ENCODE results near the gene CNGA3.
"Not testable (repeated sequence)": the region's sequence is repeated elsewhere in the genome, so short reads cannot be mapped to it uniquely, and the experiment has no call there.

The CNGA3 gene

DNA sequence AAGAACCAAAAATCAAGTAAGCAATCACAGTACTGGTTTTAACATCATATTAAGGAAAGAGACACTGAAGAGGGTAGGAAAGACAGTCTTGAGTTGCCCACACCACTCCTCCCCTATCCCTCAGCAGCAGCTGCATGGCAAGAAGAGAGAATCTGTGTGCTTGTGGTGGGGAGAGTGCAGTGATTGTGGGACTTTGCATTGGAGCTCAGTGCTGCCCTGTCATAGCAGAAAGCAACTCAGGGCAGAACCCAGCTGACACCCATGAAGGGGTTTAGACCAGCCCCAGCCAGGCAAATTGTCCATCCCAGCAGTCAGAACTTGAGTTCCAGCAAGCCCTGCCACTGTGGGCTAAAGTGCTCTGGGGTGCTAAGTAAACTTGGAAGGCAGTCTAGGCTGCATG is 57.6 kb downstream of the CNGA3 start:
- DNase-seq (ENCODE audit: low spot score) = no peak

- peak; percentile 60 for DNase-seq (ENCODE audit: low spot score)
Measured at GRCh38 chr2:98404556-98405250, 58.4 kb downstream of the CNGA3 start.

DNA sequence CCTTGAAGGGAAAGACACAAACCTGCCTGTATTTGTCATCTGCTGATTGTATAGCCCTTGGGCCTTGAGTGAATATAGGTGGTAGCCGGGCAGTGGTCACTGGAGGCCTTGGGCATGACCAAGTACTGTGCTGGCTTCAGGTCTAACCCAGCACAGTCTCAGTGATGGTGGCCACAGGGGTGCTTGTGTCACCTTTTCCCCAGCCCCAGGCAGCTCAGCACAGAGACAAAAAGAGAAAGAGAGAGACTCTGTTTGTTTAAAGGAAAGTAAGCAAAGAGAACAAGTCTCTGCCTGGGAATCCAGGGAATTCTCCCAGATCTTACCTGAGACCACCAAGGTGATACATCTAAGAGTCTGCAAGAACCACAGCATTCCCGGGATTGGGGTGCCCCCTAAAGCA is 59.0 kb downstream of the CNGA3 start:
- no peak for DNase-seq (ENCODE audit: low spot score)

GRCh38 chr2:98408155-98408554 is 61.9 kb downstream of the CNGA3 start:
- DNase-seq (ENCODE audit: low spot score) = no peak

GRCh38 chr2:98412751-98413458 is 66.6 kb downstream of the CNGA3 start:
- peak; percentile 65 for DNase-seq (ENCODE audit: low spot score)

- DNase-seq (ENCODE audit: low spot score) = not testable (repeated sequence)
Measured at GRCh38 chr2:98414246-98414645, 68.0 kb downstream of the CNGA3 start.

- DNase-seq (ENCODE audit: low spot score) = not testable (repeated sequence)
Measured at GRCh38 chr2:98415719-98416248, 69.5 kb downstream of the CNGA3 start.

DNA sequence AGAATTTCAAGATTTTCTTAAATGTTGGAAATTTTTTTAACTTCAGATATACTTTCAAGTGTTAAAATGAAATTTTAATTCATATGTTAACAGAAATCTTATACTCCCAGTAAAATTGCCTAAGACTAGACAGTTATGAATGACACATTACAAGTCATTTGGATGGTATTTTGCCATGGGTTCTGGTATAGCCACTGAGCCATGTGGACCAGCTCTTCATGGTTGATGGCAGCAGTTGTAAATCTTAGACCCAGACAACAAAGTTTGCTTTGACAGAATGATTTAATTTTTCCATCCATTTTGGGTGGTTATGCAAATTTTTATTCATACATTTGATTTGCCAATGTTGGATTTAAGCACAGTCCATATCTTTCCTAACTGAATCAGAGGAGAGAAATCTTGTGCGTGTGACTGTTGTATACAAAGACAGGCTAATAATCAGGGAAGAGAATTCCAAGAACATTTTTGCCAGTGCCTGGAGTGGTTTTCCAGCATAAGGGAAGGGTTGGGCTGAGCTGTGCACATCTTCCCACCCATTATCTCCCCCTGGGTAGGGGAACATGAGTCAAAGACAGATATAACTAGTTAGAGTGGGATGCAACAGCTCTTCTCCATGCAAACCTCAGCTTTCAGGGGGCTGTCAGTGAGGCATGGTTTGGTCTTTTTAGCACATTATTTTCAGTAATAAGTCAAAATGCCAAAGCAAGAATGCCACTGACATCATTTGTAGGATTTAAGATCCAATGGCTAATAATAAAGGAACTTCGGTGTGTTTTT is 70.3 kb downstream of the CNGA3 start:
- DNase-seq (ENCODE audit: low spot score) = no peak

- DNase-seq (ENCODE audit: low spot score) = no peak
Measured at GRCh38 chr2:98419544-98419943, 73.3 kb downstream of the CNGA3 start.

DNA sequence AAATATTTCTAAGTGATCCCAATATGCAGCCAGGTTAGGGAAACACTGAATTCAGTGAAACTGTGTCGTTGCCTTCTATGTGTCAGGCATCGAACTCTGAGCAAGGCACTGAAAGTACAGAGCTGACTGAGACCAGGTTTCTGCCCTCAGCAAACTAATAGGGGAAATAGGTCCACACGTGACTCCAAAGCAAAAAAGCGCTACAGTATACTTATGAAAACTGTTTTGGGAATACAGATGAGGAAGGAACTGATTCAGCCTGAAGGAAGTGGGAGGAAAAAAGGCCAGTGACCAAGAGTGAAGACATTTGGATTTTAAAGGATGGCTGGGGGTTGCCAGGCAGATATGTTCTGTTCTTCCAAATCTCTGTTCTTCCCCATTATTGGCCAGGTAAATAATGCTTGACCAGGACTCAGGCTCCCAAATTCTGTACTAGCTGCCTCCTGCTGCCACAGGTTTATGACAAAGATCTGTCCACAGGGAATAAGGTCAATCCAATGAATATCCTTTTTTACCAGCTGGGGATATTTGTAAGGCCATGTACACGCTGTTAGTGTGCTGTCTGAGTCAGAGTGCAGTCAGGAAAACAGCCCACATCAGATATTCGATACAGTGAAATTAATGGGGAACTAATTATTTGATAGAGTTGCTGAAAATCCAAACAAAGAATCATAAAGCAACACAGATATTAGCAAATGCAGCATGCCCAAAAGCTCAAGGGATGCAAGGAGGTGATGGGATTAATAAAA is 73.9 kb downstream of the CNGA3 start:
- no peak for DNase-seq (ENCODE audit: low spot score)

DNA sequence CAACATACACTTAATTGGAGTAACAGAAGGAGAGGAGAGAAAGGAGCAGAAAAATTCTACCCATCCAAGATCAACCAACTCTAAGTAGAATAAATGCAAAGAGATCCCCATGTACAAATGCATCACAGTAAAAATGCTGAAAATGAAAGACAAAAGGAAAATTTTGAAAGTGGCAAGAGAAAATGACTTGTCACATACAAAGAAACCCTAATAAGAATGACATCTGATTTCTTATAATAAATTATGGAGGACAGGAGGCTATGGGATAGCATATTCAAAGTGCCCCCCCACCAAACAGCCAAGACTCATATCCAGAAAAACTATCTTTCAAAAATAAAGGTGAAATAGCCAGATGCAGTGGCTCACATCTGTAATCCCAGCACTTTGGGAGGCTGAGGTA is 76.2 kb downstream of the CNGA3 start:
- no peak for DNase-seq (ENCODE audit: low spot score)

GRCh38 chr2:98426771-98427170 is 80.5 kb downstream of the CNGA3 start:
- DNase-seq (ENCODE audit: low spot score) = no peak

DNA sequence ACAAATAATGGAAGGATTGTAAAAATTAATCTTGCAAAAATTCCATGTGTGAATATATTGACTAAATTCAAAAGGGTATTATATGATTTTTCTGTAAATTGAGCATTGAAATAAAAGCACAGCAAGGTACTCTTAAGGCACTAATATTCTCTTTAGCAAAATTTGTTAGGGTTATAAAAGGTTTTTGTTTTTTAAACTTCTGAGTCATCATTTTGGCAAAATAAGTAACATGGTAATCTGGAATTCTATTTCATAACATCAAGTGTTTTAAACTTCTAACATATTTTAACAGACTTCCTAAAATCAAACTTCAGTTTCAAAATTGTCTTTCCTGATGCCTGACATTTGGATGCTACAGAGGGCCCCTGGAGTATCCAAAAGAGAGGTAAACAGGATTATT is 85.9 kb downstream of the CNGA3 start:
- no peak for DNase-seq (ENCODE audit: low spot score)

DNA sequence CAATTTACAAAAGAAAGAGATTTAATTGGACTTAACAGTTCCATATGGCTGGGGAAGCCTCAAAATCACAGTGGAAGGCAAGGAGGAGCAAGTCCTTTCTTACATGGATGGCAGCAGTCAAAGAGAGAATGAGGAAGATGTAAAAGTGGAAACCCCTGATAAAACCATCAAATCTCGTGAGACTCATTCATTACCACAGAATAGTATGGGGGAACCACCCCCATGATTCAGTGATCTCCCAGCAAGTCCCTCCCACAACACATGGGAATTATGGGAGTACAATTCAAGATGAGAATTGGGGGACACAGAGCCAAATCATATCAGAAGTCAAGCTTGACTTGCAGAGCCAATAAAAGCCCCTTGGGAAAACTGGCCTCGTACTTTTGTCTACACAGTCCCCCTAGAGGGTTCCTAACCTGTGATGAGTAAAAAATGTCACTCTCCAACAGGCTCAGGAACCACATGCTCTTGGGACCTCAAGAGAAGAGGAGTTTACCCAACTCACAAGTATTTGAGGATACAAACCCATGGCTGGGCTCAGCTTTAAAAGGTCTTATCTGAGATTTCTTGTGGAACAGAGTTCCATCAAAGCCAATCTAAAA is 87.2 kb downstream of the CNGA3 start:
- no peak for DNase-seq (ENCODE audit: low spot score)

- no peak for DNase-seq (ENCODE audit: low spot score)
Measured at GRCh38 chr2:98434492-98434891, 88.2 kb downstream of the CNGA3 start.

- peak; percentile 55 for DNase-seq (ENCODE audit: low spot score)
Measured at GRCh38 chr2:98435670-98436069, 89.4 kb downstream of the CNGA3 start.

DNA sequence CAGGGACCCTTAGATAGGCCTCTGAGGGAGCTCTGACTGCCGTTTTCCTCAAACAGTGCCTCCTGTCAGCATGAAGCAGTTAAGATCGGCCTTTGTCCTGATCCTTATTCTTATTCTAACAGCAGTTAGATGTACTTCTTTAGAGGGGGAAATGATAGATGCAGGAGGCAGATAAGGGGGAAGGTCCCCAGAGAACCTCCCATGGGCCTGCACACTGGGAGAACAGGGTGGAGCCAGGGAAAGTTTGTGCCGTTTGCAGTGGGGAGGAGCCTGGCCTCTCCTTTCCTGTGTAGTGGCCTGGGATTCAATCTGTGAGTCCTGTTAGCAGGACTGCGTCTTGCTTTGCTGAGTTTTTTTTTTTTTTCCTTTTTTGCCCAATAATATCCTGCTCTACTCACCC is 90.5 kb downstream of the CNGA3 start:
- DNase-seq (ENCODE audit: low spot score) = no peak

DNA sequence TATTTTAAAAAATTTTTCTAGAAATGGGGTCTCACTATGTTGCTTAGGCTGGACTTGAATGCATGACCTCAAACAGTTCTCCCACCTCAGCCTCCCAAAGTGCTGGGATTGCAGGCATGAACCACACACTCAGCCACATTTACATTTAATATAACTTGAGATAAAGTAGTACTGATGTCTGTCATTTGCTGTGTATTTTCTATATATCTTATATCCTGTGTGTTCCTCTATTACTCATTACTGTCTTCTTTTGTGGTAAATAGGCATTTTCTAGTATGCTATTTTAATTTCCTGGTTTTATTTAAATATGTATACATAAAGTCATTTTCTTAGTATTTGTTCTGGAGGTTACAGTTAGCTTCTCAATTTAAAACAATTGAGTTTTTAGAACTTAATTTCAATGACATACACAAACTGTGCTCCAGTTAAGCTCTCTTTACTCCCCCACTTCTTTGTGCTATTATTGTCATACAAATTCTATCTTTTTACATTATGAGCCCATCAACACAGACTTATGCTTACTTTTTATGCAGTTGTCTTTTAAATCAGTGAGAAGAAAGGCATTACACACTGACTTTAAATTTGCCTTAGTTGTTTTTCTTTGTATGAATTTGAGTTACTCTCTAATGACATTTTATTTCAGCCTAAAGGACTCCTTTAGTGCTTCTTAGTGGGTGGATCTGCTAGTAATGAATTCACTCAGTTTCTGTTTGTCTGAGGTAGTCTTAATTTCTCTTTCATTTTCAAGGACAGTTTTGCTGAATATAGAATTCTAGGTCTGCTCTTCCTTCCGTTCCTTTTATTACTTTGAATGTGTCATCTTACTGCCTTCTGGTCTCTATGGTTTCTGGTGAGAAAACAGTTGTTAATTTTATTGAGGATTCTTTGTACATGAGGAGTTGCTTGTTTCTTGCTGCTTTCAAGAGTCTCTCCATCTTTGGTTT is 92.2 kb downstream of the CNGA3 start:
- DNase-seq (ENCODE audit: low spot score) = no peak

GRCh38 chr2:98441706-98442450 is 95.6 kb downstream of the CNGA3 start:
- no peak for DNase-seq (ENCODE audit: low spot score)

DNA sequence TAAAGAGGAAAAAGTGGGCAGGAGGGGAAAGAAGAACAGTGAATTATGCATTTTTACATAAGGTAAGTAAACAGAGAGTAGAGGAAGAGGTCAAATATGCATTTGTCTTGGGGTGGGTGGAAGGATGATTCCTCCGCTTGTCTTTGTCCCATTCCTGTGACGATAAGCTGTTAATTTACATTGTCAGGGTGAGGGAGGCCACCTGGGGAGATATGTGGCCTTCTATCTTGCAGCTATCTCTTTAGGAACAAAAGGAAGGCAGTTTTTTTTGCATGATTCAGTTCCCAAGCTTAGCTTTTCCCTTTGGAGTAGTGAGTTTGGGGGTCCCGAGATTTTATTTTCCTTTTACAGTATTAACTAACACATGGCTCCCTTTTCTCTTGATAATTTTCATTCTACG is 96.2 kb downstream of the CNGA3 start:
- no peak for DNase-seq (ENCODE audit: low spot score)

Measured in kidney tubule cell (primary cell).